ENCODE measurements around the gene TRIM45.

- TF ChIP-seq EZH2phosphoT487 (IDR thresholded peaks at IDR 0.05; ENCODE audit: low read depth) (no peak), CTCF (IDR thresholded peaks at IDR 0.05; ENCODE audit: low read depth, low read length) (no peak)
Measured at GRCh38 chr1:117076648-117077047, 44.9 kb downstream of the TRIM45 start.

Data from OCI-LY3 (cell line).